Peyer's patch (tissue), 4 donors: Measurements from ENCODE around the gene DONSON. TPM values are rescaled to one million over a fixed set of nuclear protein-coding genes. Genes with fewer than 3 reads are reported as not detected.
A peak's percentile ranks its signal among the peaks of the same experiment; 100 is the strongest.
"Not testable (repeated sequence)": the region's sequence is repeated elsewhere in the genome, so short reads cannot be mapped to it uniquely, and the experiment has no call there.

Source experiments
- DNase-seq, 3 donors: peaks; one replicate each; pipeline ENCODE4 v3.0.0-alpha.2; 2017 to 2019
- H3K27ac ChIP-seq, 4 donors: fragments of 200-600 bp; sonication (generic); one replicate each; pipeline ENCODE4 v1.5.1; 2016 to 2019
- H3K27me3 ChIP-seq, 2 donors: fragments of 200-600 bp; sonication (generic); one replicate each; pipeline ENCODE4 v1.5.1; 2019
- H3K36me3 ChIP-seq, 3 donors: fragments of 200-600 bp; sonication (generic); one replicate each; pipeline ENCODE4 v1.5.1; 2016 to 2019
- H3K4me1 ChIP-seq, 4 donors: fragments of 200-600 bp; sonication (generic); one replicate each; pipeline ENCODE4 v1.5.1; 2016 to 2019
- H3K4me3 ChIP-seq, 4 donors: fragments of 200-600 bp; sonication (generic); 1 replicate in 3 of 4; 2 replicates in 1 of 4; pipeline ENCODE4 v1.5.1; 2016 to 2019; ENCODE audit warnings: mild to moderate bottlenecking in 1 of 4
- H3K9me3 ChIP-seq, 4 donors: fragments of 200-600 bp; sonication (generic); one replicate each; pipeline ENCODE4 v1.5.1; 2016 to 2019; ENCODE audit warnings: mild to moderate bottlenecking in 1 of 4
- POLR2A ChIP-seq, 2 donors: fragments of 450-650 bp; IDR thresholded peaks; one replicate each; pipeline ENCODE4 v1.5.1; 2017; ENCODE audit warnings: antibody characterized with exemption in 2 of 2, mild to moderate bottlenecking in 2 of 2, moderate library complexity in 2 of 2
- total RNA-seq, 4 donors: library from RNA; depleted of rRNA; stranded (reverse); fragments of >200 nt; gene quantifications; one replicate each; pipeline ENCODE4 v1.1.0, GENCODE V29; 2016
- TF ChIP-seq, protein P1 (sequence below), 6 experiments: fragments of 450-650 bp in 4 of 6; fragments of 200-600 bp in 2 of 6; sonication (generic) in 1 of 6; IDR thresholded peaks; one replicate each; pipeline ENCODE4 v1.5.1; 2017 to 2019; ENCODE audit warnings: antibody characterized with exemption in 6 of 6, mild to moderate bottlenecking in 3 of 6, moderate library complexity in 1 of 6

The DONSON gene
- total RNA-seq, 4 donors from 2014 or later: 9.2 to 26.3 (median 10.7) TPM

DNA sequence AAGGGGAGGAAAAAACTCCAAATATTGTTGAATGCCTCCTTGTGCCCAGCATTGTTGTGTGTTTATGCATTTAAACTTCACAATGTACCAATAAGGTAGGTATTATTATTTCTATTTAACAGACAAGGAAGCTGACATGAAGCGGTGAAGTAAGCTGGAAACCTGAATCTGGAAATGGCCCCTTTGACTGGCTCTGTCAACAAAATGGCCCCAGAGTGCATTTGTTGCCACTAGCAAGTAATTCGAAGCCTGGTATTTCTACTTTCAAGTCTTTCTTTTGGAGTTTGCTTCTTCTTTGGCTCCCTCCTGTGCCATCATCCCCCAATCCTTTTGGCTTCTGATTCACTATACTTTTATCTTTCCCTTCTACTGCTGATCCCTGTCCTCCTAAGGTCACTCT lies 29.9 kb upstream of the DONSON start:
- peaks cover 0 to 45% (median 0%) of the 10 kb centered on the region in 3 donors for H3K36me3 ChIP-seq
- H3K4me1 ChIP-seq: no peaks in the 10 kb centered on the region
- no peak overlapping the region for H3K4me3 ChIP-seq
- DNase-seq: no peak
- TF ChIP-seq, protein P1, sequence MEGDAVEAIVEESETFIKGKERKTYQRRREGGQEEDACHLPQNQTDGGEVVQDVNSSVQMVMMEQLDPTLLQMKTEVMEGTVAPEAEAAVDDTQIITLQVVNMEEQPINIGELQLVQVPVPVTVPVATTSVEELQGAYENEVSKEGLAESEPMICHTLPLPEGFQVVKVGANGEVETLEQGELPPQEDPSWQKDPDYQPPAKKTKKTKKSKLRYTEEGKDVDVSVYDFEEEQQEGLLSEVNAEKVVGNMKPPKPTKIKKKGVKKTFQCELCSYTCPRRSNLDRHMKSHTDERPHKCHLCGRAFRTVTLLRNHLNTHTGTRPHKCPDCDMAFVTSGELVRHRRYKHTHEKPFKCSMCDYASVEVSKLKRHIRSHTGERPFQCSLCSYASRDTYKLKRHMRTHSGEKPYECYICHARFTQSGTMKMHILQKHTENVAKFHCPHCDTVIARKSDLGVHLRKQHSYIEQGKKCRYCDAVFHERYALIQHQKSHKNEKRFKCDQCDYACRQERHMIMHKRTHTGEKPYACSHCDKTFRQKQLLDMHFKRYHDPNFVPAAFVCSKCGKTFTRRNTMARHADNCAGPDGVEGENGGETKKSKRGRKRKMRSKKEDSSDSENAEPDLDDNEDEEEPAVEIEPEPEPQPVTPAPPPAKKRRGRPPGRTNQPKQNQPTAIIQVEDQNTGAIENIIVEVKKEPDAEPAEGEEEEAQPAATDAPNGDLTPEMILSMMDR (IDR thresholded peaks at IDR 0.05): no peak
- TF ChIP-seq POLR2A (IDR thresholded peaks at IDR 0.05): no peak
- H3K9me3 ChIP-seq: no peaks in the 10 kb centered on the region
- no peaks in the 10 kb centered on the region for H3K27me3 ChIP-seq
- no peak overlapping the region for H3K27ac ChIP-seq

DNA sequence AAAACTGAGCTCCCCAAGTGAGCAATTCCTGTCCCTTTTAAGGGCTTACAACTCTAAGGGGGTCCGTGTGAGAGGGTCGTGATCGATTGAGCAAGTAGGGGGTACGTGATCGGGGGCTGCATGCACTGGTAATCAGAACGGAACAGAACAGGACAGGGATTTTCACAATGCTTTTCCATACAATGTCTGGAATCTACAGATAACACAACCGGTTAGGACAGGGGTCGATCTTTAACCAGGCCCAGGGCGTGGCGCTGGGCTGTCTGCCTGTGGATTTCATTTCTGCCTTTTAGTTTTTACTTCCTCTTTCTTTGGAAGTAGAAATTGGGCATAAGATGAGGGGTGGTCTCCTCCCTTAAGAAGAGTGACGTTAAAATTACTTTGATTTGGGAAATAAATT lies 29.1 kb upstream of the DONSON start:
- not testable (repeated sequence) for H3K27ac ChIP-seq, H3K9me3 ChIP-seq, H3K4me1 ChIP-seq, H3K27me3 ChIP-seq, DNase-seq, H3K4me3 ChIP-seq
- H3K36me3 ChIP-seq: peaks cover 0 to 50% (median 0%) of the 10 kb centered on the region in 3 donors

- Histone ChIP-seq H3K4me3 (no peak overlapping the region), H3K9me3 (no peaks in the 10 kb centered on the region), H3K27me3 (no peaks in the 10 kb centered on the region), H3K27ac (no peak overlapping the region), H3K36me3 (peaks cover 0 to 42% (median 0%) of the 10 kb centered on the region in 3 donors), H3K4me1 (no peaks in the 10 kb centered on the region)
- TF ChIP-seq, protein P1 (IDR thresholded peaks at IDR 0.05): no peak
- TF ChIP-seq POLR2A (IDR thresholded peaks at IDR 0.05): no peak
- no peak for DNase-seq
Measured at GRCh38 chr21:33611006-33611744, 22.7 kb upstream of the DONSON start.

DNA sequence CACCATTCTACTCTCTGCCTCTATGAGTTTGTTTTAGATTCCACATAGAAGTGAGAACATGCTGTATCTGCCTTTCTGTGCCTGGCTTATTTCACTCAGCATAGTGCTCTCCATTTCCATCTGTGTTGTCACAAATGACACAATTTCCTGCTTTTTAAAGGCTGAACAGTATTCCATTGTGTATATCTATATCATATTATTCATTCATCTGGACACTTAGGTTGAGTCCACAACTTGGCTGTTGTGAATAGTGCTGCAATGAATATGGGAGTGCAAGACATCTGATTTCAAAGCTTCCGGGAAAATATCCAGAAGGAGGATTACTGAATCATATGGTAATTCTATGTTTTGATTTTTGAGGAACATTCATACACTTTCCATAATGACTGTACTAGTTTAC lies 20.1 kb upstream of the DONSON start:
- DNase-seq: no peak
- no peak overlapping the region for H3K27ac ChIP-seq
- H3K4me1 ChIP-seq: no peaks in the 10 kb centered on the region
- peaks cover 0 to 31% (median 0%) of the 10 kb centered on the region in 3 donors for H3K36me3 ChIP-seq
- no peaks in the 10 kb centered on the region for H3K27me3 ChIP-seq
- TF ChIP-seq, protein P1 (IDR thresholded peaks at IDR 0.05): no peak
- TF ChIP-seq POLR2A (IDR thresholded peaks at IDR 0.05): no peak
- H3K4me3 ChIP-seq: no peak overlapping the region
- no peaks in the 10 kb centered on the region for H3K9me3 ChIP-seq

- H3K9me3 ChIP-seq: no peaks in the 10 kb centered on the region
- no peak overlapping the region for H3K4me3 ChIP-seq
- H3K4me1 ChIP-seq: no peaks in the 10 kb centered on the region
- no peaks in the 10 kb centered on the region for H3K27me3 ChIP-seq
- no peak overlapping the region for H3K27ac ChIP-seq
- no peak for TF ChIP-seq POLR2A (IDR thresholded peaks at IDR 0.05)
- TF ChIP-seq, protein P1 (IDR thresholded peaks at IDR 0.05): no peak
- no peak for DNase-seq
- H3K36me3 ChIP-seq: peaks cover 0 to 61% (median 0%) of the 10 kb centered on the region in 3 donors
Measured at GRCh38 chr21:33598051-33598450, 9.6 kb upstream of the DONSON start.

DNA sequence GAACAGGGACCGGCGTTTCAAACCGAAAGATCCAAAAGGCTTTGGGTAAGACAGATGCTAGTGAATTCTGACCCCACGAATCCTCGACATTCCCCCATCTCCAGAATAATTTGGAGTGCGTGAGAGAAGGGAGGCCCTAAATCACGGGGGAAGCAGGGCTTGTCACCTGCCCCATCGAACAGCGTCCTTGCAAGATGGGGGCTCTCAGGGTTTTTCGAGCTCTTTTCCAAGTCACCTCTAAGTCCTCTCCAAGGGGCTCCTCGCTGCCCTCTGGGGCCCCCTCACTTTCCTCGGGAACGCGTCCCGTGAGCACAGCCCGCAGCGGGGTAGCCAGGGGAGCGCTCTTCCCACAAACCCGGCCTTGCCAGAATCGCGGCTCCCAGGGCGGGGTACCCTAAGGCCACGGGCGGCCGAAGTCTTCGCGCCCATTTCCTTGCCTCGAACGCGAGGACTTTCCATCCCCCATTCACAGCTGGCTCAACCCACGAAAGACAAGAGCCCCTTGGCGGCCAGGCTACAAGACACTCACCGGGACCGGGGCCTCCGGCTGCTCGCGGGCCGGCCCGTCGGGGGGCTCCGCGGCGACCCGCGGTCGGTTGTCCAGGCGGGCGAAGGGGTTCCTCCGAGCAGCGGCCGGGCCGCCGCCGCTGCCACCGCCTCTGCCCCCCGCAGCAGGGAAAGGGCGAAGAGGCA lies 546 bp downstream of the DONSON start:
- H3K4me1 ChIP-seq: peaks cover 0 to 8% (median 0%) of the 10 kb centered on the region in 4 donors
- no peaks in the 10 kb centered on the region for H3K27me3 ChIP-seq
- peak overlapping the region; percentile 82 to 91 (median 86) for H3K27ac ChIP-seq
- DNase-seq: peak; percentile 28 to 66 (median 59)
- TF ChIP-seq, protein P1 (IDR thresholded peaks at IDR 0.05): no peak
- TF ChIP-seq POLR2A (IDR thresholded peaks at IDR 0.05): no peak
- no peaks in the 10 kb centered on the region for H3K9me3 ChIP-seq
- H3K36me3 ChIP-seq: no peaks in the 10 kb centered on the region
- H3K4me3 ChIP-seq: peak overlapping the region; percentile 72 to 95 (median 88)
